ENCODE measurements around the gene USP6.
A peak's percentile ranks its signal among the peaks of the same experiment; 100 is the strongest.
"Not testable (repeated sequence)": the region's sequence is repeated elsewhere in the genome, so short reads cannot be mapped to it uniquely, and the experiment has no call there.

USP6 gene

GRCh38 chr17:5121186-5121841 lies 5.5 kb downstream of the USP6 start:
- Histone ChIP-seq H3K36me3 (ENCODE audit: control insufficient read depth, insufficient read depth, low read length) (no peaks in the 10 kb centered on the region), H3K4me3 (ENCODE audit: insufficient read depth, low read depth, low read length, poor library complexity, severe bottlenecking) (no peak overlapping the region), H3K4me1 (ENCODE audit: control insufficient read depth, insufficient read depth, low read length, poor library complexity, severe bottlenecking) (peaks cover 4% of the 10 kb centered on the region), H3K27me3 (replicated peaks; ENCODE audit: control insufficient read depth, insufficient read depth, low read length, poor library complexity, severe bottlenecking) (no peaks in the 10 kb centered on the region), H3K9me3 (ENCODE audit: control insufficient read depth, low read length) (no peaks in the 10 kb centered on the region), H3K27ac (ENCODE audit: insufficient read depth, low read length, poor library complexity, severe bottlenecking) (no peak overlapping the region)
- DNase-seq, result no peak

- DNase-seq; H3K27me3 ChIP-seq (replicated peaks; ENCODE audit: control insufficient read depth, insufficient read depth, low read length, poor library complexity, severe bottlenecking); H3K36me3 ChIP-seq (ENCODE audit: control insufficient read depth, insufficient read depth, low read length); H3K9me3 ChIP-seq (ENCODE audit: control insufficient read depth, low read length); H3K4me1 ChIP-seq (ENCODE audit: control insufficient read depth, insufficient read depth, low read length, poor library complexity, severe bottlenecking); H3K4me3 ChIP-seq (ENCODE audit: insufficient read depth, low read depth, low read length, poor library complexity, severe bottlenecking); H3K27ac ChIP-seq (ENCODE audit: insufficient read depth, low read length, poor library complexity, severe bottlenecking): not testable (repeated sequence)
Observed at GRCh38 chr17:5122056-5122455, 6.2 kb downstream of the USP6 start.

GRCh38 chr17:5122586-5123342 lies 6.9 kb downstream of the USP6 start:
- DNase-seq, result no peak
- Histone ChIP-seq H3K27me3 (replicated peaks; ENCODE audit: control insufficient read depth, insufficient read depth, low read length, poor library complexity, severe bottlenecking) (no peaks in the 10 kb centered on the region), H3K4me1 (ENCODE audit: control insufficient read depth, insufficient read depth, low read length, poor library complexity, severe bottlenecking) (peaks cover 4% of the 10 kb centered on the region), H3K9me3 (ENCODE audit: control insufficient read depth, low read length) (no peaks in the 10 kb centered on the region), H3K4me3 (ENCODE audit: insufficient read depth, low read depth, low read length, poor library complexity, severe bottlenecking) (peak overlapping the region; percentile 17), H3K36me3 (ENCODE audit: control insufficient read depth, insufficient read depth, low read length) (no peaks in the 10 kb centered on the region), H3K27ac (ENCODE audit: insufficient read depth, low read length, poor library complexity, severe bottlenecking) (no peak overlapping the region)

GRCh38 chr17:5123343-5124124 lies 7.7 kb downstream of the USP6 start:
- Histone ChIP-seq H3K36me3 (ENCODE audit: control insufficient read depth, insufficient read depth, low read length) (no peaks in the 10 kb centered on the region), H3K27ac (ENCODE audit: insufficient read depth, low read length, poor library complexity, severe bottlenecking) (no peak overlapping the region), H3K4me1 (ENCODE audit: control insufficient read depth, insufficient read depth, low read length, poor library complexity, severe bottlenecking) (peaks cover 4% of the 10 kb centered on the region), H3K4me3 (ENCODE audit: insufficient read depth, low read depth, low read length, poor library complexity, severe bottlenecking) (no peak overlapping the region), H3K9me3 (ENCODE audit: control insufficient read depth, low read length) (no peaks in the 10 kb centered on the region), H3K27me3 (replicated peaks; ENCODE audit: control insufficient read depth, insufficient read depth, low read length, poor library complexity, severe bottlenecking) (no peaks in the 10 kb centered on the region)
- no peak for DNase-seq

- not testable (repeated sequence) for H3K27me3 ChIP-seq (replicated peaks; ENCODE audit: control insufficient read depth, insufficient read depth, low read length, poor library complexity, severe bottlenecking)
Observed at GRCh38 chr17:5124125-5124760, 8.4 kb downstream of the USP6 start.

GRCh38 chr17:5124896-5125295 lies 9.1 kb downstream of the USP6 start:
- H3K36me3 ChIP-seq (ENCODE audit: control insufficient read depth, insufficient read depth, low read length); H3K27me3 ChIP-seq (replicated peaks; ENCODE audit: control insufficient read depth, insufficient read depth, low read length, poor library complexity, severe bottlenecking): not testable (repeated sequence)

More at GRCh38 chr17:5124125-5124760, 8.4 kb downstream of the USP6 start:
- not testable (repeated sequence) for H3K9me3 ChIP-seq (ENCODE audit: control insufficient read depth, low read length); H3K27ac ChIP-seq (ENCODE audit: insufficient read depth, low read length, poor library complexity, severe bottlenecking); H3K4me3 ChIP-seq (ENCODE audit: insufficient read depth, low read depth, low read length, poor library complexity, severe bottlenecking); DNase-seq; H3K4me1 ChIP-seq (ENCODE audit: control insufficient read depth, insufficient read depth, low read length, poor library complexity, severe bottlenecking); H3K36me3 ChIP-seq (ENCODE audit: control insufficient read depth, insufficient read depth, low read length)

GRCh38 chr17:5126719-5127488 lies 11.1 kb downstream of the USP6 start:
- H3K27ac ChIP-seq (ENCODE audit: insufficient read depth, low read length, poor library complexity, severe bottlenecking), result no peak overlapping the region
- H3K9me3 ChIP-seq (ENCODE audit: control insufficient read depth, low read length), result no peaks in the 10 kb centered on the region
- H3K4me3 ChIP-seq (ENCODE audit: insufficient read depth, low read depth, low read length, poor library complexity, severe bottlenecking), result no peak overlapping the region
- H3K36me3 ChIP-seq (ENCODE audit: control insufficient read depth, insufficient read depth, low read length), result no peaks in the 10 kb centered on the region
- H3K27me3 ChIP-seq (replicated peaks; ENCODE audit: control insufficient read depth, insufficient read depth, low read length, poor library complexity, severe bottlenecking), result no peaks in the 10 kb centered on the region
- no peak for DNase-seq
- H3K4me1 ChIP-seq (ENCODE audit: control insufficient read depth, insufficient read depth, low read length, poor library complexity, severe bottlenecking), result peaks cover 4% of the 10 kb centered on the region

More at GRCh38 chr17:5124896-5125295, 9.1 kb downstream of the USP6 start:
- H3K27ac ChIP-seq (ENCODE audit: insufficient read depth, low read length, poor library complexity, severe bottlenecking); H3K9me3 ChIP-seq (ENCODE audit: control insufficient read depth, low read length); H3K4me1 ChIP-seq (ENCODE audit: control insufficient read depth, insufficient read depth, low read length, poor library complexity, severe bottlenecking); H3K4me3 ChIP-seq (ENCODE audit: insufficient read depth, low read depth, low read length, poor library complexity, severe bottlenecking); DNase-seq: not testable (repeated sequence)

GRCh38 chr17:5127910-5128309 lies 12.1 kb downstream of the USP6 start:
- no peak overlapping the region for H3K4me3 ChIP-seq (ENCODE audit: insufficient read depth, low read depth, low read length, poor library complexity, severe bottlenecking)
- DNase-seq, result no peak
- no peak overlapping the region for H3K27ac ChIP-seq (ENCODE audit: insufficient read depth, low read length, poor library complexity, severe bottlenecking)
- H3K36me3 ChIP-seq (ENCODE audit: control insufficient read depth, insufficient read depth, low read length), result no peaks in the 10 kb centered on the region
- no peaks in the 10 kb centered on the region for H3K4me1 ChIP-seq (ENCODE audit: control insufficient read depth, insufficient read depth, low read length, poor library complexity, severe bottlenecking)
- H3K27me3 ChIP-seq (replicated peaks; ENCODE audit: control insufficient read depth, insufficient read depth, low read length, poor library complexity, severe bottlenecking), result no peaks in the 10 kb centered on the region
- no peaks in the 10 kb centered on the region for H3K9me3 ChIP-seq (ENCODE audit: control insufficient read depth, low read length)

GRCh38 chr17:5128387-5128786 lies 12.6 kb downstream of the USP6 start:
- H3K27me3 ChIP-seq (replicated peaks; ENCODE audit: control insufficient read depth, insufficient read depth, low read length, poor library complexity, severe bottlenecking); H3K9me3 ChIP-seq (ENCODE audit: control insufficient read depth, low read length); H3K27ac ChIP-seq (ENCODE audit: insufficient read depth, low read length, poor library complexity, severe bottlenecking); H3K36me3 ChIP-seq (ENCODE audit: control insufficient read depth, insufficient read depth, low read length); H3K4me3 ChIP-seq (ENCODE audit: insufficient read depth, low read depth, low read length, poor library complexity, severe bottlenecking); H3K4me1 ChIP-seq (ENCODE audit: control insufficient read depth, insufficient read depth, low read length, poor library complexity, severe bottlenecking); DNase-seq: not testable (repeated sequence)
